GM19193 (cell line): Measurements from ENCODE around the gene MYO16.

ENCODE experiments used
- POLR2A ChIP-seq: IDR thresholded peaks from 4 replicates; pipeline ENCODE4 v1.6.1; 2011; ENCODE audit not compliant: insufficient read depth, insufficient read length; ENCODE audit errors: extremely low read depth

MYO16 gene

GRCh38 chr13:109140479-109141349 is 511.3 kb downstream of the MYO16 start:
- no peak for TF ChIP-seq POLR2A

- TF ChIP-seq POLR2A = no peak
Measured at GRCh38 chr13:109141706-109142105, 512.3 kb downstream of the MYO16 start.

- TF ChIP-seq POLR2A = no peak
Measured at GRCh38 chr13:109144693-109145437, 515.5 kb downstream of the MYO16 start.

- no peak for TF ChIP-seq POLR2A
Measured at GRCh38 chr13:109145631-109146030, 516.2 kb downstream of the MYO16 start.

- TF ChIP-seq POLR2A = no peak
Measured at GRCh38 chr13:109146393-109146792, 517.0 kb downstream of the MYO16 start.

GRCh38 chr13:109146912-109147647 is 517.7 kb downstream of the MYO16 start:
- no peak for TF ChIP-seq POLR2A

- TF ChIP-seq POLR2A = no peak
Measured at GRCh38 chr13:109148243-109148642, 518.8 kb downstream of the MYO16 start.

GRCh38 chr13:109150696-109151095 is 521.3 kb downstream of the MYO16 start:
- no peak for TF ChIP-seq POLR2A

GRCh38 chr13:109151255-109151654 is 521.8 kb downstream of the MYO16 start:
- TF ChIP-seq POLR2A = no peak

- TF ChIP-seq POLR2A = no peak
Measured at GRCh38 chr13:109151696-109152095, 522.3 kb downstream of the MYO16 start.

- no peak for TF ChIP-seq POLR2A
Measured at GRCh38 chr13:109152311-109152820, 523.0 kb downstream of the MYO16 start.

GRCh38 chr13:109152941-109153340 is 523.5 kb downstream of the MYO16 start:
- TF ChIP-seq POLR2A = no peak

- TF ChIP-seq POLR2A = no peak
Measured at GRCh38 chr13:109154146-109154545, 524.7 kb downstream of the MYO16 start.

GRCh38 chr13:109154546-109154945 is 525.1 kb downstream of the MYO16 start:
- TF ChIP-seq POLR2A = no peak
